GM08714 (cell line): Measurements from ENCODE around the gene TAX1BP3.

Experiments
- H3K4me3 ChIP-seq: fragments of 200-500 bp; sonication (Bioruptor generic); 2 replicates; pipeline ENCODE4 v1.5.1; 2014; ENCODE audit warnings: mild to moderate bottlenecking, low read length, inconsistent platforms
- ZNF274 ChIP-seq: IDR thresholded peaks from 2 replicates; pipeline ENCODE4 v1.6.1; 2012; ENCODE audit warnings: mild to moderate bottlenecking, low read depth, low read length

The TAX1BP3 gene

DNA sequence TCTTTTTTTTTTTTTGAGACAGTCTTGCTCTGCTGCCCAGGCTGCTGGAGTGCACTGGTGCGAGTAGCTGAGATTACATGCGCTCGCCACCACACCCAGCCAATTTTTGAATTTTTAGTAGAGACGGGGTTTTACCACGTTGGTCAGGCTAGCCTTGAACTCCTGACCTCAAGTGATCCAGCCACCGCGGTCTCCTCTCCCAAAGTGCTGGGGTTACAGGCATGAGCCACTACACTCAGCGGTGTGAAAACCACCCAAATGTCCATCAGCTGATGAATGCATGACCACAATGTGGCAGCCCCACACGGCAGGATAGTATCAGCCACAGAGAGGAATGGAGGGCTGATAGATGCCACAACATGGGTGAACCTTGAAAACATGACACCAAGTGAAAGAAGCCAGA, 25.5 kb upstream of the TAX1BP3 start:
- peak overlapping the region; percentile 59; the same call in 1 of the 2 replicates for H3K4me3 ChIP-seq
- no peak for TF ChIP-seq ZNF274

DNA sequence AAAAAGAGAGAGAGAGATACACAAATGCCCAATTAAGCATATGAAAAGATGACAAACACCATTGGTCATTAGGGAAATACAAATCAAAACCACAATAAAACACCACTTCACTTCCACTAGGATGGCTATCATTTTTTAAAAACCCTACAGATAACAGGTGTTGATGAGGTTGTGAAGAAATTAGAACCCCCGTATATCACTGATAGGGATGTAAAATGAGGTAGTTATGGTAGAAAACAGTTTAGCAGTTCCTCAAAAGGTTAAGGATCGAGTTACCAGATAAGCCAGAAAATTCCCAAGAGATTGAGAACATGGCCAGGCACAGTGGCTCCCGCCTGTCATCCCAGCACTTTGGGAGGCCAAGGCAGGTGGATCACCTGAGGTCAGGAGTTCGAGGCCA, 24.8 kb upstream of the TAX1BP3 start:
- no peak for TF ChIP-seq ZNF274
- no peak overlapping the region; the same call in 1 of the 2 replicates for H3K4me3 ChIP-seq

DNA sequence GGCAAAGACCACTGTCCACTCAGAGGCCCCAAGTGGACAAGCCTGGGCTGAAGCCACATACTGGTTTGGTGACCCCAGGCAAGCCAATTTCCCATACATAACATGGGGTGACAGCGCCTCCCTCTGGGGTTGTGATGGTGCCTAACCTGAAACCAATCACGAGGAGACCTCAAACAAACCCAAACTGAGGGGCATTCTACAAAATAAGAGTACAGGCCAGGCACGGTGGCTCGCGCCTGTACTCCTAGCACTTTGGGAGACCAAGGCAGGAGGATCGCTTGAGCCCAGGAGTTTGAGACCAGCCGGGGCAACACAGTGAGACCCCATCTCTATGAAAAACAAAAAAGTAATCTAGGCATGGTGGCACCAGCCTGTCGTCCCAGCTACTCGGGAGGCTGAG, 24.0 kb upstream of the TAX1BP3 start:
- H3K4me3 ChIP-seq: no peak overlapping the region

DNA sequence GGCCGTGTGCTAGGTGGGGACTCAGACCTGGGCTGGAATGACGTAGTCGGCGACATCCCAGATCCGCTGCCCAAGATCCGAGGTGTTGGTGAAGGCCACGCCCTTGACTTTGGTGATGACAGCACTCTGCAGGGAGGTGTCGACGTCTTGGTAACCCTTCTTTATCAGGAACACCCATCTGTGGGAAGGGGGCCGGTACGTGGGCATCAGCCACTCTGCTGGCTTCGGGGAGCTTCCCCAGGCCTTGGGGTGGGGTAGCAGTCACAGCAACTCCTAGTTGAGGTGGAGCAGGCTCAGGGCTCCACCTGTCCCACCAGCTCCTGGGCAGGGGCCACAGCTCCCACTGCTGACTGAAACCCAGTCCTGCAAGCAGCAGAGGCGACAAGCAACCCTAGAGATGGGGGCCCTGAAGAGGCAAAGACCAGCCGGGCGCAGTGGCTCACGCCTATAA, 23.3 kb upstream of the TAX1BP3 start:
- TF ChIP-seq ZNF274: no peak
- H3K4me3 ChIP-seq: no peak overlapping the region

More for the DNA sequence above, 24.0 kb upstream of the TAX1BP3 start:
- TF ChIP-seq ZNF274: no peak

DNA sequence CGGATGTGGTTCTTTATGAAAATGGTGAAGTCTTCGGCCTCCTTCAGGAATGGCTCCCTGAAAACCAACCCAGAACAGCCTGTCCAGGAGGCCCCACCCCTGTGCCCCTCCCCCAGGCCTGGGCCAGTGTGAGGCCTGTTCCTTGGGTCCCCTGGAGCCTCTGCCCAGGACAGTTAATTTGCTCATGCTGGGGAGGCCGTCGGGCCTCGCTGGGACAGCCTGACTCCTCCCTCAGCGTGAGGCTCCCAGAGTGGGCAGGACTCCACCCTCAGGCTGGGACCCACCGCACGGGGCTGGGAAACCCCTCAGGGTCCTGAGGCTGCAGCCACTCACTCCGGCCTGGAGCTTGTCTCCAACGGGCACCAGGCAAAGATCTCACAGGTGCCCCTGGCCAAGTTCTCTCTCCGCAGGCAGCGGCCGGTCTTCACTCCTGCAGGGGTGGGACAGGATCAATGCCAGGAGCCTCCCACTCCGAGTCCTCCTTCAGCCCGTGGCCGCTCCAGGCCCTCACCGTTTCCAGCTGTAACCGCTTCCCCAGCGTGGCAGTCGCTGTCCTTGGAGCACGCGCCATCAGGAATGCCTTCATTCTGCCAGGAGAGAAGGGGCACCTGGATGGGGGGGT, 21.8 kb upstream of the TAX1BP3 start:
- TF ChIP-seq ZNF274: no peak
- H3K4me3 ChIP-seq: no peak overlapping the region

DNA sequence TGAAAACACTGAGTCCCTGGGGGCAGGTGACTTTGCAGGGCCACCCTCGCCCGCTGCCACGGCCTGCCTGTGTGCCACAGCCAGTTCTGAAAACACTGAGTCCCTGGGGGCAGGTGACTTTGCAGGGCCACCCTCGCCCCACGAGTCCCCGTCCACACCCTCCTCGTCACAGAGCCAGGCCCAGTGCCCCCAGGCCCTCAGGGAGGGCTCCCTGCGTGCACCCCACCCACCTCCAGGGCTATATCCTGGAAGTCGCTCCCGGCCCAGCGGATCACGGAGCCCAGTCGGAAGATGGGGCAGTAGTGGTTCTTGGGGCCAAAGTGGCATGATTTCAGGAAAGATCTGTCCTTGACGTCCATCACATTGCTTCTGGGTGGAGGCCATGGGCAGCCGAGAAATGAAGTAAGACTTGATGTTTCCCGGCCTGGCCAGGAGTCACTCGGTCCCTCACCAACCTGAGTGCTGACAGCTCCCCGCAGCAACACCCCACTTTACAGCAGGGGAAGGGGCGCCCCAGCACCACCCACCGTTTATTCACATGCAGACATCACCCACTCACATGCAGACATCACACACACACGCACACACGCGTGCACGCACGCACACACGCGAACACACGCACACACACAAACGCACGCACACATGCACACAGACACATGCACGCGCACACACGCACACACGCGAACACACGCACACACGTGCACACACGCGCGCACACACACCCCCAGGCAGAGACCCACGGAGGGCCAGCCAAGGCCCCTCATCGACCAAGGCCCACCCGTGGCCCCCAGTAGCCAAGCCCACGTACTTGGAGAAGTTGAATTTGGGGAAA, 21.1 kb upstream of the TAX1BP3 start:
- no peak for TF ChIP-seq ZNF274
- H3K4me3 ChIP-seq: no peak overlapping the region

DNA sequence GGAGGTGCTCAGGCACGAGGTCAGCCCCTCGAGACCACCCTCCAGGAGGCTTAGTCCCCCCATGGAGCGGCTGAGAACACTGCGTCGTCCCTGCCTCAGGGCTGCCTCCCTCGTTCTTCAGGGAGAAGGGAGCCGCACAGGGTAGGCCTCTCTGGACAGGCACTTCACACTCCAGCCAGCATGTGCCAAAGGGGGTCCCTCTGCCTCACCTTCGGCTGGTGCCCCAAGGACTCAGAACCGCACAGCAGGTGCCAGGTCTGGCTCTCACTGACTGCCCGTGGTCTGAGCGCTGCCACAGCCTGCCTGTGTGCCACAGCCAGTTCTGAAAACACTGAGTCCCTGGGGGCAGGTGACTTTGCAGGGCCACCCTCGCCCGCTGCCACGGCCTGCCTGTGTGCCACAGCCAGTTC, 20.5 kb upstream of the TAX1BP3 start:
- TF ChIP-seq ZNF274: no peak
- H3K4me3 ChIP-seq: no peak overlapping the region

DNA sequence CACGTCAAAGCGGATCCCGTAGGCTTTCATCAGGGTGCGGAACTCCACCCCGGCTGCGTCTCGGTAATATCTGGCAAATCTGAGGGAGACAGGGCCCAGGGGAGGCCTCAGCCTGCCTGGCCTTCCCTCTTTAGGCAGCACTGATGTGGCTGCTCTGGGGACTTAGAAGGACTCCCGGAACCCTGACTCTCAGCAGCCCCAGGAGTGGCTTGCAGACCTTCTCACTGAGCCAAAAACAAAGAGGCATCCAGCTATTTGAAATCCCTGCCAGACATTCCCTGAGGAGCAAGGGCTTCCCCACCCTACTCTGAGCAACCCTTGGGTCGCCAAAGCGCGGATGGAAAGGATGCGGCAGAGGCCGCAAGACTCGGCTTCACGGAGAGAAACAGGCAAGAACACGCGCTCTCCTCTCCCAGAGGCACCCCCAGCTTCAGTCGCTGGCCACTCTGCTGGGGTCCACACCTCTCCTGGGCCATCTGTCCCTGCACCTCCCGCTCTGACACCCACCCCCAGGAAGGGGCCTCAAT, 19.7 kb upstream of the TAX1BP3 start:
- H3K4me3 ChIP-seq: no peak overlapping the region
- TF ChIP-seq ZNF274: no peak

DNA sequence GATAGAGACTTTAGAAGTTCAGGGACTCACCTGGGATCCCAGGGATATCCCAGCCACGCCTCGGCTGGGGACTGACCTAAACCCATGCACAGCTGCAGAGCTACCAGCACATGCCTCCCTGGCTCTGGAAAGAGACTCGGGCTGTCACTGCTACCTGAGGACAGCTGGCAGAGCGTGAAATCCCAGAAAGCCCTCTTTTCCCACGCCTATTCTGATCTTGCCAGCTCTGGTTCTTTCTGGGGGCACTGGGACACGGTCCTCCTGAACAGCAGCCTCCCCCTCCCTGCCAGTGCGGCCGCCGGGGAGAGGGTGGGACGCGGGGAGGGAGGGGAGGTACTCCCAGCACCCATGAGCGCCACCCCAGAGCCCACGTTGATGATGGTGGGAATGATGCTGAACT, 16.8 kb upstream of the TAX1BP3 start:
- no peak overlapping the region for H3K4me3 ChIP-seq
- no peak for TF ChIP-seq ZNF274

DNA sequence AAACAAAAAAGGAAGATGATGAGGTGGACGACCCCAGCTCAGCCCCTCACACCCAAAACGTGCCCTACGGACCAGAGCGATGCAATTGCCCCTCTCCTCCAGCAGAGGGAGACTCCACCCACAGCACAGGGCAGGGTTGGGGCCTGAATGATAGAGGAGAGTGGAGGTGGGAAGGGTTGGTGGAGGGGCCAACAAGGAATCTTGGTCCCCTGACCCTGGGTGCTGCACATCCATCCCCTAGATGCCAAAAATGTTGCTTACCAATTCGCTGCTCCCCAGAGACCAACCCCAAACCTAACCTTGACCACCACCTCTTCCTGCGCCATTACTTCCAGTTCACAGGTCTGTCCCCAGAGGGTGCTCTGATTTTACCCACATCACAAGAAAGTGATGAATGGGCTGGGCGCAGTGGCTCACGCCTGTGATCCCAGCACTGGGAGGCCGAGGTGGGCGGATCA, 14.7 kb upstream of the TAX1BP3 start:
- H3K4me3 ChIP-seq: no peak overlapping the region
- no peak for TF ChIP-seq ZNF274

DNA sequence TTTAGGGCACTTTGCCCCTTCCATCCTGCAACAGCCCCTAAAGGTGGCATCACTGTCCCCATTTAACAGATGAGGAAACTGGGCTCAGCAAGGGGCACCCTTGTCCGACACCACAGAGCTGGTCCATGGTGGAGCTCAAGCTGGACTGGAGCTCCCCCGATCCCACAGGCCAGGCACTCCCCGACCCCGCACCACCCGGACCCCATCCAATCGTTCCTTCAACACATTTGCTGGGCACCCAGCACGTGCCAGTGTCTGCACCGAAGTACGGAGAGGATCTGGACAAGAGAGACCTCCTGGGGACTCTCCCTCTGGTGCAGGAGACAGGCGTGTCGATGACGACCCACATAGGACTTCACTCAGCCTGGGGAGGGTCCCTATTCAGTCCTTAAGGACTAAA, 13.7 kb upstream of the TAX1BP3 start:
- no peak for TF ChIP-seq ZNF274
- H3K4me3 ChIP-seq: no peak overlapping the region

DNA sequence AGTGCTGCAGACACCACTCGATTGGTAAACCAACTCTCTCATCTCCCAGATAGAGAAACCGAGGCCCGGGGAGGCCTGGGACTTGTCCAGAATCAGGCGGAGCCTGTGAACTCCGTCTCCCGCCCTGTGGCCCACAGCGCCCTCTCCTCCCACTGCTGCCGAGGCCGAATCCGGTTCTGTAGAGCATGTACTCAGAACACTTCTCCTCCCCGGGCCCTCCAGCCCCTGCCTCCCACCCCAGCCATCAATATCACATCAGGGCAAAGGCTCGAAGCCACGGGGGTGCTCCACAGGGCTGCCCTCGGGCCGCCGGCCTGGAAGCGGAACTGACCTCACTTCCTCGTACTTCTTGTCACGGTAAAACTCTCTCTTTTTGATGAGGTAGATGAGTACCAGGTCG, 13.2 kb upstream of the TAX1BP3 start:
- no peak overlapping the region for H3K4me3 ChIP-seq
- TF ChIP-seq ZNF274: no peak

DNA sequence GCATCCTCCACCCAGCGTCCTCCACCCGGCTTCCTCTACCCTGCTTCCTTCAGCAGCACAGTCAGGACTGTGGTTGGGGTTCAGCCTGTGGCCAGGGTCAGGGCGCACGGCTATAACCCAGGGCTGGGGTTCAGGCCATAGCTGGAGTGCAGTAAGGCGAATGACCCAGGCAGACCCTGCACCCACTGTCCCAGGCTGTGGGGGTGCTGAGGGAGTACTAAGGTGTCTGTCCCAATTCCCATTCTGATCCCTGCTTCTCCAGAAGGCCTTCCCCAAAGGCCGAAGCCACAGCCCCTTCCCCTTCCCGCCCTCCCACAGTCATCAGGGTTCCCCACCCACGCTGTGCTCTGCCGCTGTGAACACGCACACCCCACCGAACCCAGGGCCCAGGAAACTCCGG, 12.7 kb upstream of the TAX1BP3 start:
- TF ChIP-seq ZNF274: no peak
- no peak overlapping the region for H3K4me3 ChIP-seq

DNA sequence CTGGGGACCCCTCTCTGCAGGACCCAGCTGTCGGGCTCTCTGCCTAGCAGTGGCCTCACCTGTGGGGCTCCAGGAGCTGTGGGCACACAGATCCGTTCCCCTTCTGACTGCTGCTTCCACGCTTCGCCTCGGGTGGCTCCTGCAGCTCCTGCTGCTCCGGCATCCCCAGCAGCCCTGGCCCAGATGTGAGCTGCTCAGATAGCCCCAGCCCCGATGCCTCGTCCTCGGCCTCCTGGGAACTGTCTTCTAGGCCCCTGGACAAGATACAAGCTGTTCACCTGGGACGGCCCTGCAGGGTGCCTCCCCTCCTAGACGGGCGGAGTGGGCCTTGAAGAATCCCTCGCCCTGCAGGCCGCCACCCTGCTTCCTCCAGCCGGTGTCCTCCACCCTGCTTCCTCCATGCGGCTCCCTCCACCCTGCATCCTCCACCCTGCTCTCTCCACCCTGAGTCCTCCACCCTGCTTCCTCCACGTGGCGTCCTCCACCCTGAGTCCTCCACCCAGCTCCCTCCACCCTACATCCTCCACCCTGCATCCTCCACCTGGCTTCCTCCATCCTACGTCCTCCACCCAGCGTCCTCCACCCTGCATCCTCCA, 11.3 kb upstream of the TAX1BP3 start:
- TF ChIP-seq ZNF274: no peak
- H3K4me3 ChIP-seq: no peak overlapping the region
